CD1c-positive myeloid dendritic cell (primary cell): ENCODE data around the gene CISD3.

Experiments used
- DNase-seq: peaks from one replicate; pipeline ENCODE4 v3.0.0-alpha.2; 2016; ENCODE audit errors: extremely low spot score

The CISD3 gene, protein sequence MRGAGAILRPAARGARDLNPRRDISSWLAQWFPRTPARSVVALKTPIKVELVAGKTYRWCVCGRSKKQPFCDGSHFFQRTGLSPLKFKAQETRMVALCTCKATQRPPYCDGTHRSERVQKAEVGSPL

DNA sequence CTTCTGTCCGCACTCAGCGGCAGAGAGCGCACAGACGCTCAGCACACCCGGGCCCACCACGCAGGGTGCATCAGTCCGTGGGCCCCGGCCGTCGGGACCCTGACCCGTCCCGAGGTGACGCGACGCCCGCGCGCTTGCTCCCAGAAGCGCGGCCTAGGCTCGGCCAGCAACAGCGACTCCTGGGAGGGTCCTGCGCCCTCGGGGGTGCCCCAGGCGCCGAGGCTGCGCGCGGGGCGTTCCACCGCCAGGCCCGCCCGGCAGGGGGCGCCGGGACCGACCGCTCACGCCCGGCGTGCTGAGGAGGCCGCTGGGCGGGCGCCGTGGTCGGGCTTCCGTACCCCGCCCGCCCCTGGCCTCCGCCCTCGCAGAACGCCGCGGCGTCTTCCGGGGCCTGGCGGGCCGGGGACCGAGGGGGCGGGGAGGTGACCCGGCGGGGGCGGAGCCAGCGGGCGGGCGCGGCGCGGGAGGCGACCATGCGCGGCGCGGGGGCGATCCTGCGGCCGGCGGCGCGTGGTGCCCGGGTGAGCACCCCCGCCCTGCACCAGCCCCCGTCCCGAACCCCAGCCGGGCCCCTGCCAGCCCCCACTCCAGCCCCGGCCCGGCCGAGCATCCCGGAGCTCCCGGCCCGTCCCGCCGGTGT is at the start of gene CISD3:
Gene CISD3, plus strand, starts transcription at position 456 of the 640 bp plus-strand sequence. Its CDS starts 18 bp downstream, at position 474.
- peak; percentile 85 for DNase-seq

DNA sequence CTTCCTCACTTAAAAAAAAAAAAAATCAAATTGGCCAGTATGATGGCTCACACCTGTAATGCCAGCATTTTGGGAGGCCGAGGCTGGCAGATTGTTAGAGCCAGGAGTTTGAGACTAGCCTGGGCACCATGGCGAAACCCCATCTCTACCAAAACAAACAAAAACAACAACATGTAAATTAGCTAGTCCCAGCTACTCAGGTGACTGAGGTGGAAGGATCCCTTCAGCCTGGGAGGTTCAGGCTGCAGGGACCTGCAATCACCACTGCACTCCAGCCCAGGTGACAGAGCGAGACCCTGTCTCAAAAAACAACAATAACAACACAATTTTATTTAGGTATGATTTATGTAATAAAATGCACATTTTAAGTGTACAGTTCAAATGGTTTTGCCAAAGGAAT is 49.0 kb upstream of the CISD3 start:
- DNase-seq: no peak

DNA sequence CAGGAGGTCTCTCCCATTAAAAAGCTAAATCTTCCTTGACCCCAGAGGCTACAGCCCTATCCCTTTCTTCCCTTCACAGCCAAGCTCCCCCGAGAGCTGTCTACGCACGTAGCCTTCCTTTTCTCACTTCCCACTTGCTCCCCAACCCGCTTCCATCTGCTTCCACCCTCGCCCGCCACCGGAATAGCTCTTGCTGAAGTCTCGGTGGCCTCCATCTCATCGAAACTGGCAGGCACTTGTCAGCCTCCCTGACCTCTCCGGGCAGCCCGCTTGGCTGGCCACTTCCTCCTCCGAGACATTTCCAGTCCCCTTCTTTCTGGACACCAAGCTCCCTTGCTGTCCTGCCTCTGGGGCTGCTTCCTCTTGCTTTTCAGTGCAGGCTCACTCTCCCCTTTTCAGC is 44.6 kb upstream of the CISD3 start:
- peak; percentile 88 for DNase-seq

DNA sequence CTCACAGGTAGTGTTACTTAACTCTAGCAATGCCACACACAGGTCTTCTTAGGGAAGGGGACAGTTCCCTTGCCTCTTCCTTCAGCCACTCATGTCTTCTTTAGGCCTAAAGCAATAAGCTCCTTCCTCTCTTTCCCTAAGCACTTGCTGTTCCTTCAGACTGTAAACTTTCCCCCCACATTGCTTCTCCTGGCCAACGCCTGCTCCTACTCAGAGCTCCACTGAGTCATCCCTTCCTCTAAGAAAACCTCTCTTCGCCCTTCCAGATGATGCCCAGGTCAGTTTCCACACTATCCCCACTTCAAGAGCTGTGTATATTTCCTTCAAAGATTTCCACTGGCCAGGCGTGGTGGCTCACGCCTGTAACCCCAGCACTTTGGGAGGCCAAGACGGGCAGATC is 42.9 kb upstream of the CISD3 start:
- DNase-seq: peak; percentile 40

DNA sequence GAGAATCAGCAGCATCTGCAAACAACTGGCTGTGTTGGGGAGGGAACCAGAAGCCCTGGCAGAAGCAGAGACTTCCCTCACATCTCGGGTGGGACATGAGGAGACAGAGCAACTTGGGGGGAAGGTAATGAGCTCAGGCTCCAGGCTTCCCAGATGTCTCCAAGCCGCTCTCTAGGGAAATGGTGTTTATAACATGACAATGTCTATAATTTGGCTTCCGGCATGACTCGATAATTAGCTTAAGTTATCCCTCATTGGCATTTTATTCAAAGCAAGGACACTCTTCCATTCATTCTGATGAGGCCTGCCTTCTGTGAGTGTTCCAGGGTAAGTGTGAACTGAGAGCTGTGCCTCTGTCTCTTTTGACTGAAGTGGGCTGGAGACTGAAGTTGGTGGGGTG is 39.8 kb upstream of the CISD3 start:
- no peak for DNase-seq

DNA sequence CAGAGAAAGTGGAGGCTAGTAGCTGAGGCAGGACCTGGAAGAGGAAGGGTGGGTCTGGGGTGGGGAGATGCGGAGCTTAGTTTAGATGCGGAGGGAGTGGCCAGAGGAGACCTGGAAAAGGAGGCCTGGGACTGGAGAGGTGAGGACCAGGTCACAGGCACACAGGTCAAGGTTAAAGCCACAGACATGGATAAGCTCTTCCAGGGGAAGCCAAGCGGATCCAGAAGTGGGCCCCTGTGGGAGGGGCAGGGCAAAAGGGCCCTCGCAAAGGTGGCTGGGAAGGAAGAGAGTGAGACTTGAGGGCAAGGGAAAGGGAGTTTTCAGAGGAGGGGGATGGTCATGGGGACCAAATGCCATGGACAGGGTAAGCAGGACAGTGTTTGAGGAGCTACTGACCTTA is 39.0 kb upstream of the CISD3 start:
- no peak for DNase-seq

DNA sequence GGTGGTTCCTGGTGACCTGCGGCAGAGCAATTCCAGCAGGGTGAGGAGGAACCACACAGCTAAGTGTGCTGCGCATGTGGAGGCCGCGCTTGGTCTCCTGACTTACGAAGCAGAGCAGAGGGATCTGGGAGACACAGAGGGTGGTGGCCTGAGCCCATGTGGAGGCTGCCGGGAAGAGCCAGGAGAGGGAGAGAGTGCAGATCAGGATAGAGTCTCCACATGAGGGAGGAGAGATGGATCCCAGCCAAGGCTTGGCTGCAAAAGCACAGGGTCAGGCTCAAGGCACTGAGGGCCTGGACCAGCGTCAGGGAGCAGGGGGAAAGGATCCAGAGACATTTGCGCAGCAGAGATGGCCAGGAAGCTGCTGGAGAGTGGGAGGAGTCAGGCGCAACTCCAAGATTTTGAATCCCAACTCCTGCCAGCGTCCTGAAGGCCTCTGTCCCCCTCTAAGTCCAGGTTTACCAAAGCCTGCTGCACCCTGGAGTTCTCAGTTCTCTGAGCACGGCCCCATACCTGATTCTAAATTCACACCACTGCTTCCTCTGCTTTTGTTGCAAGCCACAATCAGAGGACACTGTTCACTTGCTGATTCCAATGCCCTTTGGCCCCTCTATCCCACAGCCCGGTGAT is 36.3 kb upstream of the CISD3 start:
- DNase-seq: no peak

DNA sequence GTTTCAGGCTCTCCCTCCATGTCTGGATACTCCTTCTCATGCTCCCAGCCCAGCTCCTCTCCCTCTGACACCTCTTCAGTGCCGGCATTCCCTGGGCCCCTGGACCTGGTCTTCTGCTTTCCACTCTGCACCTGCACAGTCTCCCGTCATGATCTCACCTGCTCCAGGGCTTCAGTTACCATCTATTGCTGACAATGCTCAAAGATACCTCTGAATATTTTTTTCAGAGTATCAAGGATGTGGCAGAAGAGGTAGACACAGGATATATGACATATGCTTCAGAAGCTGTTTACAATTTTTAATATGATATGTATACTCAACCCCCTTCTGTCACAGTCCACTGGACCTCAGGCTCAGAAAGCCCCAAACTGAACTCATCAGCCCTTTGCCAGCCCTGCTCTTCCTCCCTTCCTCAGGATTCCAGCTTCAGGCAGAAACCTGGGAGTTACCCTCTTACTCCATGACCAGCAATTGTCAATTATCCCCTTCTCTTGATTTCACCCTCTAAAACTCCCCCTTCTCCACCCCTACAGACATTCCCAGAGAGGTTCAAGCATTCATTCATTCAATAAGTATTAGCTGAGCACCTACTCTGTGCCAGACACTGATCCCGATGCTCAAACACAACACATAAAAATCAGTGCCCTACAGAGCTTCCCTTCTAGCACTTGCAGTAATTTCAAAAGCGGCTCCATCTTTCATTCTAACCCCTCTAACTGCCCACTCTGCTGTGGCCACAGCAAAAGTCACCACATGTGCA is 32.9 kb upstream of the CISD3 start:
- DNase-seq: no peak

DNA sequence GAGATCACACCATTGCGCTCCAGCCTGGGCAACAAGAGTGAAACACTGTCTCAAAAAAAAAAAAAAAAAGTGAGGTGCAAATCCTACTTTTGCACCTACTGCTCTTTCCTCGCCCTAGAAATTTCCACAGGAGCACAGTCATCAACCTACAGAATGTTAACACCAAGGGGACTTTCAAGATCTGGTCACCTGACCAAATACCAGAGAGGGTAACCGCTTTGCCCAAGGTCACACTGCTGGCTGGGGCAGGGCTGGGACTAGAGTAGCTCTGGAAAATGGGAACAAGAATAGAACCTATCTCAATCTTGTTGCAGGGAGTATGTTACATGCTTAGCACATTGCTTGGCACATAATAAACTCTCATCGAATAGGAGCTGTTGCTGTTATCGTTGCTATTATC is 31.4 kb upstream of the CISD3 start:
- DNase-seq: peak; percentile 28

DNA sequence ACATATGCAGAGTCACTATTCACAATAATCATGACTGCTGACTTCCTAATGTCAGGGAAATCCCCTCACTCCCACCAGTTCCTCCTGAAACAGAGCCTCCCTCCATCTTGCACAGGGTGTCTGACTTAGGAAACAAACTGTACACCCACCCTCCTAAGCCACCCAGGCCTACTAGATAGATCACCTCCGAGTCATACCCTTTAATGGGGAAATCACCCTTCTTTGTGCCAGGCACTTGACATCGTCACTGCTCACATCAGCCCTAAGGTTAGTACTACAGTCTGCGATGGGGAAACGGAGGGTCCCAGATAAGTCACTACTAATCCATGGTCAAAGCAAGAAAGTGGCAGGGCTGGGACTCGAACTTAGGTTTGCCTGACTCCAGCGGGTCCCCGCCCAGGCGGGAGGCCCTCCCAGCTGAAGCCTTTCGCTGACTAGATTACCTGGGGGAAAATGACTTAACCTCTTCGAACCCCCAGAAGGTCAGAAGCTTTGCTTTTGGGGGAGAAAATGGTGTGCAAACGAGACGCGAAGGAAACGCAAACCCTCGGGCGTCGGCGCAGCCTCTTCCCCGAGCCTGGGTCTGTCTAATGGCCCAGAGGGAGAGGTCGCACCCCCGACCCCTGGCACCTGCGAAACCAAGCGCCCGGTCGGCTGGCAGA is 28.5 kb upstream of the CISD3 start:
- peak; percentile 97 for DNase-seq

DNA sequence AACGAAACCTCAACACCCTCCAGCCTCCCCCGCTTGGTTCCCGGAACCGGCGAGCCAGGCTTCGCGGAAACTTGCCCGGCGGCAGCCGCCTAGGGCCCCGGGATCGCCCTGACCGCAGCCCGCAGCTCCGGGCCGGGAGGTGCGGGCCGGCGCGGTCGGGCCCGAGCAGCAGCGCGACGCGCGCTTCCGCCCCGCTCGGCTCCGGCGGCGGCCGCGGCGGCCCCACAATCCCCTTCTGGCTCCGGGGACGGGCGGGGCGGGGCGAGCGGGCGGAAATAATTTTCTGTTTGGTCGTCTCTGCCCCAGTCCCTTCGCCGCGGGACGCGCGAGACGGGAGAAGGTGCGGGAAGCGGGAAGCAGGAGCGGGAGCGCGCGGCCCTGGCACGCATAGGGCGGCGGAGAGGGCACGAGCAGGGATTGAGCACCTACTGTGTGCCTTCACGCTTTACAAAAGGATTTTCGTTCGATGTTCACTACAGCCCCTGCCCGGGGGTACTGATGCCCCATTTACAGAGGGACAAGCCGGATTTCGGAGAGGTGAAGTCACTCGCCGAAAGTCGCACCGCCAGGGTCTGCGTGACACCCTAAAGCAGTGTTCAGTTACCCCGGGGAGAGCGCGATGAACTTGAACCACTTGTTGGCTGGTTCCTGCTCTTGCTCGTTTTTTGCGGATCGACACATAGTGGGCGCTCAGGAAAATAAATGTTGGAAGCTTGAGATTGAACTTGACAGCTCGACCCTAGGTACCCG is 27.8 kb upstream of the CISD3 start:
- peak; percentile 91 for DNase-seq

DNA sequence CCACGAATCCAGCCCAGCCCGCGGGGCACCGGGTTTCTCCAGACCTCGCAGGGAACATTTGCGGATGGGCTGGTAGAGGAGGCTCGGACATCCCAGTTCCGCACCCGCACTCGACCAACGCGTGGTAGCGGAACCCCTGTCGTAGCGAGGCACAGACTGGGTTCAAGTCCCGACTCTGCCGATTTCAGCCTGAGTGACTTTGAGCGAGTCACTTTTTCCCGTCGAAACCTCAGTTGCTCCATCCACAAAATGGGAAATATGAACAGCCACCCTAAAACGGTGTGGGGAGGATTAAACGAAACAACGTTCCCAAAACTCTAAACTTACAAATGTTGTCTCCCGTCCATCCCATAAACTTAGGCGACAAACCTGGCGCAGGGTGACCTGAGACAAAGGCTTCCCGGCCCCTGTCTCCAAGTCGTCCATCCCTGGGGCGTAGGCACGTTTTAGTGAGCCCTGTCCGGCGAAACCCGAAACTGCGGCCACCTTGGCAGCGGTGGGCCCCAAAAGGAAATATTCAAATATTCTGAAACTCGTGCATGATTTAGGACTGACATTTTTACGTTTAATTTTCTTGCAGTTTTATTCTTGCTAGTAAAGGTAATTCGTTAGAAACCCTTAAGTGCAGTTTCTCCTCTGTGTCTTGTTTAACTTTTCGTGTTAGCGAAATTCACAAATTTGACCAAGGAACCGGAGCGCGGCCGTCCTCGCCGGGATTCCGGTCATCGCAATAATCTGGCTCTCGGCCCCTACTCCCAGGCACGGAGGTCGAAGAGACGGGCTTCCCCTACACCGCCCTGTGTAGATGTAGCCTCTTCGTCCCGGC is 27.0 kb upstream of the CISD3 start:
- DNase-seq: peak; percentile 65

DNA sequence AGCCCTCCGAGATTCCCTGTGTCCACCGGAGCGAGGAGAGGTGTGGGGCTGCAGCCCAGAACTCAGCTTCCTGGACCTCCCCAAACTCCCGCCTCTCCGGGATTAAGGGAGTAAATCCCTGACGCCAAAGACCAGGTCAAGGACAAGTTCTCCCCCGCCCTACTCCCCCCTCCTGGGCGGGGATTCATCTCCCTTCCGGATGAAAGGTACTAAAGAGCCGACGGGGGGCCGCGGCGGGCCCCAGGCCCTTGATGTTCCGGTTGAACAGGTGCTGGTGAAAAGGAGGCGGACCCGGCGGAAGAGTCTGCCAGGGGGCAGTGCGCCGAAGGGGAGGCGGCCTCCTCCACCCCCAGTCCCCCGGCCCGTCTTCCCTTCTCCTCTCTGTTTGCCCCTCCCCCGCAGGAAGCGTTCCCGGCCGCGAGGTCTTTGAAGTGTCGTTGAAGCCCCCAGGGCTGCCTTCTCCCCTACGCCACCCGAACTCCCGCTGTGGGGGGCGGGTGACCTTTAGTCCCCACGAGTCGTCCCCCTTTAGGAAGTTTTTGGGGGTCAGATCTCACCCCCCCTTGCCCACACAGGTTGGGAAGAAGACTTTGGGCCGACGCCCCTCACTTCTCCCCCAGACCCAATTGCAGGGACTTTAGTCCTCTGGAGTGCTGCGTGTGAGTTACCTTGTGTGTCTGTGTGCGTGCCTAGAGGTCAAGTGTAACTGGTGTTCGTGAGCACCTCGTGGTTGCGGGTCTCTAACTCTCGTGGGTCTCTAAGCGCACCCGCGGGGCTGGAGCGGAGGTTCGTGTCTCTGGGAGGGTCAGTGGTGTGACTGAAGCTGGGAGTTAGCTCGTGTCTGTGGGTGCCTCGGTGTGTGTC is 26.2 kb upstream of the CISD3 start:
- DNase-seq: peak; percentile 69

DNA sequence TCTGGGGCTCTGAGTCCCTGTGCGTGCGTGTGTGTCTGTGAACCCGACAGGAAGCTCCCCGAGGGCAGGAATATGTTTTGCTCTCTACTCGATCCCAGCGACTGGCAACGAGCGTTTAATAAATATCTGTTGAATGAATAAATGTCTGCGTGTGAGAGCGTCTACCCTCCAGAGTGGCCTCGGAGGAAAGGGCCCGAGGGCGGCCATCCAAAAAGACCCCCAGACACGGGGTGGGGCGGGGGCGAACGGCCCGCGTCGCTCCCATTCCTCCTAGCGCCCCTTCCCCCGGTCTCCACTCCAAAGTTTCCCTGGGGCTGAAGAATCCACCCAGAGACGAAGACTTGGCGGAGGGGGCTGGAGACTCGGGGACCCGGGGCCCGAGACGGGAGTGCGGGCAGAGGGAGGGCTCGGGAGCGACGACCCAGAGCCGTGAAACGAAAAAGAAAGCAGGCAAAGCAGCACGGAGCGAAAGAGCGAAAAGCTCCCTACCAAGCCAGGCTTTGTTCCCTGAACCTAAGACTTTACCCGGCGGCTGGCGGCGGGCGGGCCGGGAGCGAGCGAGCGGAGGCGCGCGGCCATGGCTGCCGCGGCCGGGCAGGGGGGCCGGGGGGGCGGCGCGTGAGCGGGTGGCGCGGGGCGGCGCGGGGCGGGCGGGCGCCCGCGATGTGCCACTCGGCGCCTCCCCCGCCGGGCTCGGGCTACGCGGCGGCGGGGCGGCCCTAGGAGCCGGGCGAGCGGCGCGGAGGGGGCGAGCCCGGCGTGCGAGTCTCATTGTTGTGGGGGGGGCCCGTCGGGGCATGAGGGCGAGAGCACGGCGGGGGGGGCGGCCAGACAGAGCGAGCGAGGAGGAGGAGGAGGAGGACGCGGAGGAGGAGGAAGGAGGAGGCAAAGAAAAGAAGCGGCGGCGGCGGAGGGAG is 25.3 kb upstream of the CISD3 start, which contains the start of gene MLLT6:
Gene MLLT6, plus strand, starts transcription at position 668 of the 917 bp plus-strand sequence. CDS start 360 bp downstream, outside the sequence.
- peak; percentile 85 for DNase-seq

DNA sequence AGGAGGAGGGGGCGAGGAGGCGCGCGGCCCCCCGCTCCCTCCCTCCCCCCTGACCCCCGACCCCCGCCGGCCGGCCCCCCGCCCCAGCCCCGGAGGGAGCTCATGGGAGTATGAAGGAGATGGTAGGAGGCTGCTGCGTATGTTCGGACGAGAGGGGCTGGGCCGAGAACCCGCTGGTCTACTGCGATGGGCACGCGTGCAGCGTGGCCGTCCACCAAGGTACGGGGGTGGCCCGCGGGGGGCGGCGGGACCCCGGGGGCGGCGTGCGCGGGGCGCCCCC is 24.7 kb upstream of the CISD3 start:
- DNase-seq: no peak

DNA sequence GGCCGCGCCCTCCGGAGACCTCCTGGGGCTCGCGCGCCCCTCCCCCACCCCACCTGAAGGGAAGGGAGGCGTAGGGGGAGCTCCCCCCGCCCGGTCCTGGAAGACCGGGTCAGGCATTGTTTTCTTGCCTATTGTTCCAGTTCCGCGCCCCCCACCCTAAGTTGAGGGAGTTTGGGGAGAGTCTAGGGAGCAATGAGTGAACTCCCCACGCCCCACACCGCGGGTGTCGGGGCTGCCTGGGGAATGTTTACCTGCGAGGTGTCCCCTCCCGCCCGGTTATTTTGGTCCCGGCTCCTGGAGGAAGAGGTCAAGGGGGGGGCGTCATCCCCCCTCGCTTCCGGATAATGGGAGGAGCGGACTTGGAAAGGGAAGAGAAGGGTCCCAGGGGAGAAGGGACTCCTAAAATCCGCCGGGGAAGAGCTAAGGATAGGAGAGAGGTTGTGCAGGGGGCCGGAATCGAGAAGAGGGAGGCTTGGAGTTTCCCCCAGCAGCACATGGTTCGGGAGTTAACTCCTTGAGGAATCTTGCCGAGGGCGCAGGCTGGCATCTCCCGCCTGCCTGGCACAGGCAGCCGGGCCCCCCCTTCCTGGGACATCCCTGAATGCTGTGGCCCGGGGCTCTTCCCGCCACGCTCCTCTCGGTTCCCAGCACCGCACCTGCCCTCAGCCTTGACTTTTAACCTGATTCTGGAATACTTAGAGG is 24.2 kb upstream of the CISD3 start:
- peak; percentile 26 for DNase-seq

DNA sequence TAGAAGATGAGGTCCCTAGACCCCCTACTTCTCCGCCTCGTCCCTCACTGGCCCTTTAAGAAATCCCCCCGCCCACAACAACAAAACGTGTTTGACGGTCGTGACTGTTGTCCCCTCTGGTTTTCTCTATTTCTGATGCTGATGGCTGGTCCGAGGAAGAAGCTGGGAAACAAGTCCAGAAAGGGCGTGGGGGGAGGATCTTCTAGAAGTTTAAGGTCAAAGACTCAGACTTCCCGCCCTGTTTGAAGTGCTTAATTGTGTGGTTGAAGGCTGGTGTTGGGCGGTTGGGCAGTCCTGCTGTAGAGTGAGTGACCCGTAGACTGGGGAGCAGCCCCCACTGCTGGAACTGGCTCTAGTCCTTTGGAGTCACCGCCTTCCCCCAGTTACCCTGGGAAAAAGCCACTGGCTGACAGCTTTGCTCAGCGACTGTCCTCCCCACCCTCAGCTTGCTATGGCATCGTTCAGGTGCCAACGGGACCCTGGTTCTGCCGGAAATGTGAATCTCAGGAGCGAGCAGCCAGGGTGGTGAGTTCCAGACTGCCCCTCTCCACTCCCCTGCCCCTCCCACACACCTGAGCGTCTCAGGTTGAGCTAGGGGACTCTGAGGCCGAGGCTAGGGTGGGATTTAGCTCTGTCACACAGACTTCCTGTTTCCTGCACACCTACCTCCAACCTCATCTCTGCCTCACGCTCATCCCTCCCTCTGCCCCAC is 23.5 kb upstream of the CISD3 start:
- DNase-seq: peak; percentile 62
